Fibroblast of skin of abdomen (primary cell): ENCODE results near the gene GXYLT2.

ENCODE experiments used
- DNase-seq: peaks from one replicate; pipeline ENCODE4 v3.0.0-alpha.2; 2013

GXYLT2 gene

GRCh38 chr3:73018790-73019441 is 131.1 kb downstream of the GXYLT2 start:
- no peak for DNase-seq

GRCh38 chr3:73021301-73021835 is 133.5 kb downstream of the GXYLT2 start:
- DNase-seq, result no peak

- DNase-seq, result no peak
These were observed 137.0 kb downstream of the GXYLT2 start for GRCh38 chr3:73024836-73025235.

DNA sequence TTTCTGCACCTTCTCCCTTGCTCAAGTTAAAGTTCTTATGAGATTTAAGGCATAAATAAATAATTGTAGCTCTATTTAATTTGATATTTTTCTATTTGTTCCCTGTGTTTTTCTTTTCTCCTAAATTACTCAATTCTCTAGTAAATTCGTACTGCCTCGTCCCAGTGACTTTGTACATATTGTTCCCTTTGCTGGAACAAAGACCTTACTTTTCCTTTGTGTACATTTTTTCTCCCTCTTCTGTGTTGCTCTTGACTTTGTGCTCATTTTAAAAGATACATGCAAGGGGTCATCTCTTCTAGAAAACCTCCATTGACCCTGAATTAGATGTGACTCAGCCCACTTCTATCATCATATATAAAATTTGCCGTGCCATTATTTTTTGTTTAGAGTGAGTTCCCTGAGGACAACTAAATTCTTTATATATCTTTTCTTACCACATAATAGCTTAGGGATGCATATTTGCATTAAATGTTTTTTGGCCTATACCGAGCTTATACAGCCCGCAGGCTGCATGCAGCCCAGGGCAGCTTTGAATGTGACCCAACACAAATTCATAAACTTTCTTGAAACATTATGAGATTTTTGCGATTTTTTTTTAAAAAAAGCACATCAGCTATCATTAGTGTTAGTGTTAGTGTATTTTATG is 138.4 kb downstream of the GXYLT2 start:
- no peak for DNase-seq
